MM.1S (cell line): ENCODE data around the gene KCNMB2.

ENCODE experiments used
- DNase-seq: peaks from one replicate; pipeline ENCODE4 v3.0.0-alpha.2; 2015
- H2AFZ ChIP-seq: fragments of 300-600 bp; sonication (generic); 2 replicates; pipeline ENCODE4 v1.6.0; 2016; ENCODE audit warnings: antibody characterized with exemption, low read length
- H3F3A ChIP-seq: fragments of 300-600 bp; sonication (generic); 2 replicates; pipeline ENCODE4 v1.6.1; 2016; ENCODE audit warnings: mild to moderate bottlenecking, antibody characterized with exemption, low read length, moderate library complexity, mixed read lengths; ENCODE audit not compliant: insufficient read depth
- H3K27ac ChIP-seq: fragments of 300-600 bp; sonication (generic); 2 replicates; pipeline ENCODE4 v1.5.1; 2016; ENCODE audit warnings: mild to moderate bottlenecking, low read length
- H3K27me3 ChIP-seq: fragments of 300-600 bp; sonication (generic); replicated peaks from 2 replicates; pipeline ENCODE4 v1.6.0; 2016; ENCODE audit warnings: low read length; ENCODE audit not compliant: insufficient read depth
- H3K36me3 ChIP-seq: fragments of 300-600 bp; sonication (generic); replicated peaks from 2 replicates; pipeline ENCODE4 v1.6.1; 2016; ENCODE audit warnings: mild to moderate bottlenecking, low read length, mixed read lengths; ENCODE audit not compliant: insufficient read depth
- H3K4me1 ChIP-seq: fragments of 300-600 bp; sonication (generic); 2 replicates; pipeline ENCODE4 v1.6.1; 2016; ENCODE audit warnings: low read length, mixed read lengths
- H3K4me2 ChIP-seq: fragments of 300-600 bp; sonication (generic); 2 replicates; pipeline ENCODE4 v1.6.0; 2016; ENCODE audit warnings: low read depth, low read length
- H3K4me3 ChIP-seq: fragments of 300-600 bp; sonication (generic); 2 replicates; pipeline ENCODE4 v1.5.1; 2016; ENCODE audit warnings: low read length, mixed read lengths
- H3K79me2 ChIP-seq: fragments of 300-600 bp; sonication (generic); 2 replicates; pipeline ENCODE4 v1.6.1; 2016; ENCODE audit warnings: mixed run types, low read length, mixed read lengths
- H3K9ac ChIP-seq: fragments of 300-600 bp; sonication (generic); 2 replicates; pipeline ENCODE4 v1.6.1; 2016; ENCODE audit warnings: low read length, mixed read lengths
- H3K9me2 ChIP-seq: fragments of 300-600 bp; sonication (generic); replicated peaks from 2 replicates; pipeline ENCODE4 v1.6.1; 2016; ENCODE audit warnings: mild to moderate bottlenecking, low read length, mixed read lengths; ENCODE audit not compliant: insufficient read depth
- H3K9me3 ChIP-seq: fragments of 300-600 bp; sonication (generic); replicated peaks from 2 replicates; pipeline ENCODE4 v1.6.1; 2016; ENCODE audit warnings: mild to moderate bottlenecking, low read length, mixed read lengths; ENCODE audit not compliant: insufficient read depth
- H4K20me1 ChIP-seq: fragments of 300-600 bp; sonication (generic); 2 replicates; pipeline ENCODE4 v1.6.1; 2016; ENCODE audit warnings: mild to moderate bottlenecking, low read length, moderate library complexity, mixed read lengths; ENCODE audit not compliant: insufficient read depth
- EZH2 ChIP-seq: fragments of 300-600 bp; sonication (generic); optimal IDR thresholded peaks from 2 replicates; pipeline ENCODE3; 2017; ENCODE audit warnings: low read depth, mild to moderate bottlenecking, antibody characterized with exemption, low read length, mixed read lengths
- EZH2phosphoT487 ChIP-seq: fragments of 300-600 bp; sonication (generic); IDR thresholded peaks from 2 replicates; pipeline ENCODE4 v1.6.1; 2018; ENCODE audit warnings: antibody characterized with exemption, low read length
- TF ChIP-seq, protein P1 (sequence below): fragments of 300-600 bp; sonication (generic); IDR thresholded peaks from 2 replicates; pipeline ENCODE4 v1.5.1; 2016; ENCODE audit warnings: antibody characterized with exemption, low read length, mixed read lengths

The KCNMB2 gene

DNA sequence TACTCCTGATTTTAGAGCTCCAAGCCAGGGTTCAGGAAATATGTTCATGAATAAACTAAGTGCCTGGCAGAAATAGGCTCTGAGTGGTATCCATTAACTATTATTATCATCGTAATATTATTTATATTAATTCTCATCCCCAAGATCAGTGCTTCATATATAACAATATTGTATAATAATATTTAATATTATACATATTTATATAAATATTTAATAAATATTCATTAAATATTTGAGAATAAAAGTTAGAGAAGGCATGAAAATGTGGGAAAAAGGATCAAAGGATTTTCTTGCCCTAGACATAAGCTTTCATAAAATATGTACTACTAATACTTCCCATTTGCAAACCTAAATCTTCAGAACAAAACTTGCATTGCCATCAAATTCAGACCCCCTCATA is 338.9 kb downstream of the KCNMB2 start:
- Histone ChIP-seq H3K9me3 (no peaks in the 10 kb centered on the region), H3K4me2 (no peak overlapping the region), H3K79me2 (no peaks in the 10 kb centered on the region), H2AFZ (no peak overlapping the region), H3K9ac (no peak overlapping the region), H4K20me1 (no peaks in the 10 kb centered on the region), H3F3A (no peaks in the 10 kb centered on the region), H3K36me3 (no peaks in the 10 kb centered on the region), H3K4me3 (no peak overlapping the region), H3K4me1 (peaks cover 7% of the 10 kb centered on the region; the same call in 1 of the 2 replicates), H3K9me2 (no peaks in the 10 kb centered on the region), H3K27ac (no peak overlapping the region), H3K27me3 (no peaks in the 10 kb centered on the region)
- DNase-seq = no peak
- TF ChIP-seq, protein P1, sequence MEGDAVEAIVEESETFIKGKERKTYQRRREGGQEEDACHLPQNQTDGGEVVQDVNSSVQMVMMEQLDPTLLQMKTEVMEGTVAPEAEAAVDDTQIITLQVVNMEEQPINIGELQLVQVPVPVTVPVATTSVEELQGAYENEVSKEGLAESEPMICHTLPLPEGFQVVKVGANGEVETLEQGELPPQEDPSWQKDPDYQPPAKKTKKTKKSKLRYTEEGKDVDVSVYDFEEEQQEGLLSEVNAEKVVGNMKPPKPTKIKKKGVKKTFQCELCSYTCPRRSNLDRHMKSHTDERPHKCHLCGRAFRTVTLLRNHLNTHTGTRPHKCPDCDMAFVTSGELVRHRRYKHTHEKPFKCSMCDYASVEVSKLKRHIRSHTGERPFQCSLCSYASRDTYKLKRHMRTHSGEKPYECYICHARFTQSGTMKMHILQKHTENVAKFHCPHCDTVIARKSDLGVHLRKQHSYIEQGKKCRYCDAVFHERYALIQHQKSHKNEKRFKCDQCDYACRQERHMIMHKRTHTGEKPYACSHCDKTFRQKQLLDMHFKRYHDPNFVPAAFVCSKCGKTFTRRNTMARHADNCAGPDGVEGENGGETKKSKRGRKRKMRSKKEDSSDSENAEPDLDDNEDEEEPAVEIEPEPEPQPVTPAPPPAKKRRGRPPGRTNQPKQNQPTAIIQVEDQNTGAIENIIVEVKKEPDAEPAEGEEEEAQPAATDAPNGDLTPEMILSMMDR = no peak
- no peak for TF ChIP-seq EZH2phosphoT487
- TF ChIP-seq EZH2 = no peak

DNA sequence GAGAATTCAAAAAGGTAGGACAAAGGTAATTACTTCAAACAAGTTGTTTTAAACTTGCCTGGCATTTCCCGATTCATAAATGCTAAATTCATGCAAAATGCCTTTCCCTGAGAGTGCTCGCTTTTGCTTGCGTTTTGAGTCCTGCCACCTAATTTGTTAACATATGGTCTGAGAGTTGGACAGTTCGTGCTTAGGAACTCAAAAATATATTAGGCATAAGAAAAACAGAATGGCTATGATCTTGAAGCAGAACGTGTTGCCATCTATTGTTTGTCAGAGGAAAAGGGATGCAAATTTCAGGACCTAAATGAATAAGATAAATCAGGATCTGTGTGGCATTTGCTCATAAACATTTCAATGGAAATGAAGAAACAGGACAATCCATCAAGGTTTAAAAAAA is 339.6 kb downstream of the KCNMB2 start:
- Histone ChIP-seq H3K4me2 (no peak overlapping the region), H3K9me2 (no peaks in the 10 kb centered on the region), H3K27me3 (no peaks in the 10 kb centered on the region), H3F3A (no peaks in the 10 kb centered on the region), H3K9ac (no peak overlapping the region), H3K4me1 (0 out of 2 replicates have a peak, but pooled peaks cover 2% of the 10 kb centered on the region), H3K9me3 (no peaks in the 10 kb centered on the region), H3K36me3 (no peaks in the 10 kb centered on the region), H3K79me2 (no peaks in the 10 kb centered on the region), H3K4me3 (no peak overlapping the region), H4K20me1 (no peaks in the 10 kb centered on the region), H2AFZ (no peak overlapping the region), H3K27ac (no peak overlapping the region)
- TF ChIP-seq EZH2phosphoT487 (no peak), EZH2 (no peak)
- TF ChIP-seq, protein P1 = no peak
- no peak for DNase-seq

DNA sequence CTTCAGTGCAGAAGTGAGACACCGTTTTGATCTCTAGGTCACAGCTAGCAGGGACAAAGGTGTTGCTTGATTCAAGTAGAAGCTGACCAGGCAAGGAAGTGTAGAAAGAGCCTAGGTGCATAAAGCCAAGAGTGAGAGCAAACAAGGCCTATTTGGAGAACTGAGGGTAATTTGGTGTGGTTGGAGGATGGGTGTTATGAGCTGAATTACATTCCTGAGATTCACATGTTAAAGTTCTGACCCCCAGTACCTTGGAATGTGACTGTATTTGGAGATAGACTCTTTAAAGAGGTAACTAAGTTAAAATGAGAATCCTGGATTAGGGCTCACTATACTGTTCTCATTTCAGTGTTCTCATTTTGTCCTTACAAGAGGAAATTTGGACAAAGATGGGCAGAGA is 344.0 kb downstream of the KCNMB2 start:
- Histone ChIP-seq H3K4me1 (no peaks in the 10 kb centered on the region), H3K27ac (no peak overlapping the region), H3K27me3 (no peaks in the 10 kb centered on the region), H3K9me3 (no peaks in the 10 kb centered on the region), H4K20me1 (no peaks in the 10 kb centered on the region), H3K9ac (no peak overlapping the region), H3K9me2 (no peaks in the 10 kb centered on the region), H3K4me2 (no peak overlapping the region), H3K4me3 (no peak overlapping the region), H2AFZ (no peak overlapping the region), H3K36me3 (no peaks in the 10 kb centered on the region), H3K79me2 (no peaks in the 10 kb centered on the region), H3F3A (no peaks in the 10 kb centered on the region)
- no peak for DNase-seq
- no peak for TF ChIP-seq EZH2
- TF ChIP-seq EZH2phosphoT487 = no peak
- TF ChIP-seq, protein P1 = no peak
